CD4-positive, alpha-beta T cell treated with Interleukin-21 for 1 hour (primary cell): ENCODE measurements around the gene CFB.

ENCODE experiments used
- DNase-seq: peaks from one replicate; pipeline ENCODE4 v3.0.0-alpha.2; 2020

The CFB gene

GRCh38 chr6:31949926-31950548, 4.1 kb downstream of the CFB start:
- DNase-seq, result no peak

DNA sequence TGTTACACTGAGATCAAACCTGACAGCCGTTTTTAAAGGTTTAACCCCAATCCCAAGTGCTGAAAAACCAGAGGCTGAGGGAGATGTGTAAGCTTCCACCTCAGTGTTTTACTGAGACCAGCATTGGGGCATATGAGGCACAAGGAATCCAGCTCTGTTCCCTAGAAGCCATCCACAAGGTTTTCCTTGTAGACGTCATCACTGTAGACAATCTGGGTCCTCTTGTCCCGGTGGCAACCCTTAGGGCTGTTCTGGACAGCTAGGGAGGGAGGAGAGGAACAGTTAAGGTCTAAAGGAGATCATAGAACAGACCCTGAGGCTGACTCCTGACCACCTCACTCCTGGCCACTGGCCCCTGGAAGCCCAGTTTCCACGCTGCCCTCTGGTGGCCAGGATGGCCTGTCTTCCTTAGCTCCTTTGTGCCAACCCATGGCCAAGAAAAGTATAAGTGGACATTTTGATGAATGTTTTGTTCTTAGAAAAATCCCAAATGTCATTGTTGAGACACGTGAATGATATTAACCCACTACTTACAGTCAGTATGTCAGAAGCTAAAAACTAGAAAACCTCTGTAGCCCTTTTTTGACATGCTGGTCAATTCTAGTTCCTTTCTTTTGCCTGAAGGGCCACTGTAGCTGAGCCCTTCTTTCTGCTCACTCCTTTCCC, 6.4 kb downstream of the CFB start:
- peak; percentile 35 for DNase-seq

- no peak for DNase-seq
Measured at GRCh38 chr6:31952890-31953289, 7.0 kb downstream of the CFB start.

DNA sequence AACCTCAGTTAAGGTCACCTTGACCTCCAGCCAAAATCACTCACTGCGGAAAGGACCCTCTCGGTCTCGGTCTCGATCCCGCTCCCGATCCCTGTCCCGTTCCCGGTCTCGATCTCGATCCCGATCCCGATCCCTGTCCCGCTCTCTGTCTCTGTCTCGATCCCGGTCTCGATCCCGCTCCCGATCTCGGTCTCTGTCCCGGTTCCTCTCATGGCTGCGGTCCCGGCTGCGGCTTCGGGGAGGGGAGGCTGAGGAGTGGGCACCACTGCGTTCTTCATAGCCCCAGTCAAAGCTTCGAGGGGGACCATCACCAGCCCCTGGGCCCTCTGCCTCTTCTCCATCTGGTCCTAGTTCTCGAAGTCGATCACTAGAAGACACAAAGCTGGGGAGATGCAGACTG, 8.6 kb downstream of the CFB start:
- no peak for DNase-seq

DNA sequence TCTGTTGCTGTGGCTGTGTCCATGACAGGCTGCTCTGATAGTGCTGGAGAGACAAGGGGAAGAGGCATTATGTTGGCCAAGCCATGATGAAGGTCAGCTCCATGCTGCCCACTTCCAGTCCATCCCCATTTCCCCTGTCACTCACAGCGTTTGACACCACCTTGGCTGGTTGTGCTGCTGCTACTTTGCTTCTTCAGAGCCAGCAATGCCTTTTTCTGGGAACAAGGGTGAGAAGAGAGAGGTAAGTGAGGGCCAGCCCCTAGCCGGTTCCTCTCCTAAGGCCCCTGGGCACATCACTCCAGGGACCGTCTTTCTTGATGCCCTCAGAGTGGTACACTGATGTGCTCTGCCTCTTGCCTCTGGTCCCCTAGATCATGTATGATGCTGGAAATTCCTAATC, 10.9 kb downstream of the CFB start:
- no peak for DNase-seq

- DNase-seq, result no peak
Measured at GRCh38 chr6:31958412-31958740, 12.5 kb downstream of the CFB start.

DNA sequence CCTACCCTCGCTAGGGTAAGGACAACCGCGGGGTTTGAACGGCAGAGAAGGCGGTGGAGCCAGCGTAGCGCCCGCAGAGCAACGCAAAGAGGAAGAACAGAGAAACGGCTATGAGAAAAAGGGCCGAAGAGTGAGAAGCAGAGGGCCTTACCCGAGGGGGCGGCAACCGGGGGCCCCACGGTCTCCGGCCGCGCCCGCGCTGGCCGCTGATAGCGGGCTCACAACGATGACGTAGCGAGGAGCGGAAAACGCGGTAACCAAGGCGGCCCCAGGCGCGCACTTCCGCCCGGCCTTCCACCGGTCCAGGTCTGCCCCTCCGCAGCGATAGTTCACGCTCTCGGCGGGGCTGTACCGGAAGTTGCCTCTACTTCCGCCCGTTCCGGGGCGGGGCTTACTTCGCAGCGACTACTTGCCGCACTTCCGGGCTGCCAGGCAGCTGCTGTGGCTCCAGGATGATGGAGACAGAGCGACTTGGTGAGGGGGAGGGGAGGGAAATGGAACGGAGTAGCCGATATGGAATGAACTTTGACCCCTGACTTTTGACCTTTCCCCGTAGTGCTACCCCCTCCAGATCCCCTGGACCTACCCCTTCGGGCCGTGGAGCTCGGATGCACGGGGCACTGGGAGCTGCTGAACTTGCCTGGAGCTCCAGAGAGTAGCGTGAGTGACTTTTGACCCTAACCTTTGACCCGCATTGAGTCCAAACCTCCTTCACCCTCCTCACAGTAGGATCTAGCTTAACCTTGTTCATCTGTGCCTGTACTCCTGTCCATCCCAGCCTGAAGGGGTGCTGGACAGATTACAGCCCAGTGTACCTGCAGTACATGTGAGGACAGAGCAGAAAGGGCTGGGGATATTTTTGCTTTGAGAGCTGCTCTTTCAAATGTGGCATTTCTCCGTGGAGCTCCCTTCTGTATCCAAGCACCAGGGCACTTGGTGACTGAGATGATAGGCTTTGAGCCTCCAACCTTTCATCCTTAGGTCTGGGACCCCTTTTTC, 13.1 kb downstream of the CFB start, which contains the start of the genes NELFE and SKIC2:
TSS of gene NELFE (minus strand) at position 231 of the 999 bp plus-strand sequence. CDS start 525 bp downstream, outside the sequence.
TSS of gene SKIC2 (plus strand) at position 435 of the 999 bp plus-strand sequence. CDS start at position 453, 18 bp downstream.
- peak; percentile 99 for DNase-seq

- no peak for DNase-seq
Measured at GRCh38 chr6:31961616-31962015, 15.7 kb downstream of the CFB start.

- no peak for DNase-seq
Measured at GRCh38 chr6:31963921-31964320, 18.0 kb downstream of the CFB start.

GRCh38 chr6:31965700-31966099, 19.8 kb downstream of the CFB start:
- no peak for DNase-seq

DNA sequence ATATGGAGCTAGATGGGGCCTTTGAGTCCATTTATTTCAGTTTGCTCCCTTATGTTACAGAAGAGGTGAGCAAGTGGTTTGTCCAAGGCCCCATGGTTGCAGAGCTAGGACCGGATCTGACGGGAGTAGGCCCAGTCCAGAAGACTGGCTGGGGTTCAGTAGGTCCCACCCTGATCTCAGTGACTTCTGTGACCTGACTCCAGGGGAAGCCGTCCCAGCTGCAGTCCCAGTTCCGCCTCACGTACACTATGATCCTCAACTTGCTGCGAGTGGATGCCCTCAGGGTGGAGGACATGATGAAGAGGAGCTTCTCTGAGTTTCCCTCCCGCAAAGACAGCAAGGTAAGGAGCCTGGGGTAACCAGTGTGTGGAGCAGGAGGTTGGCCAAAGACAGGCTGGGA, 20.6 kb downstream of the CFB start:
- no peak for DNase-seq

GRCh38 chr6:31966997-31967925, 21.4 kb downstream of the CFB start:
- DNase-seq, result no peak

- DNase-seq, result no peak
Measured at GRCh38 chr6:31967926-31968320, 22.0 kb downstream of the CFB start.

- no peak for DNase-seq
Measured at GRCh38 chr6:31968326-31968725, 22.4 kb downstream of the CFB start.

DNA sequence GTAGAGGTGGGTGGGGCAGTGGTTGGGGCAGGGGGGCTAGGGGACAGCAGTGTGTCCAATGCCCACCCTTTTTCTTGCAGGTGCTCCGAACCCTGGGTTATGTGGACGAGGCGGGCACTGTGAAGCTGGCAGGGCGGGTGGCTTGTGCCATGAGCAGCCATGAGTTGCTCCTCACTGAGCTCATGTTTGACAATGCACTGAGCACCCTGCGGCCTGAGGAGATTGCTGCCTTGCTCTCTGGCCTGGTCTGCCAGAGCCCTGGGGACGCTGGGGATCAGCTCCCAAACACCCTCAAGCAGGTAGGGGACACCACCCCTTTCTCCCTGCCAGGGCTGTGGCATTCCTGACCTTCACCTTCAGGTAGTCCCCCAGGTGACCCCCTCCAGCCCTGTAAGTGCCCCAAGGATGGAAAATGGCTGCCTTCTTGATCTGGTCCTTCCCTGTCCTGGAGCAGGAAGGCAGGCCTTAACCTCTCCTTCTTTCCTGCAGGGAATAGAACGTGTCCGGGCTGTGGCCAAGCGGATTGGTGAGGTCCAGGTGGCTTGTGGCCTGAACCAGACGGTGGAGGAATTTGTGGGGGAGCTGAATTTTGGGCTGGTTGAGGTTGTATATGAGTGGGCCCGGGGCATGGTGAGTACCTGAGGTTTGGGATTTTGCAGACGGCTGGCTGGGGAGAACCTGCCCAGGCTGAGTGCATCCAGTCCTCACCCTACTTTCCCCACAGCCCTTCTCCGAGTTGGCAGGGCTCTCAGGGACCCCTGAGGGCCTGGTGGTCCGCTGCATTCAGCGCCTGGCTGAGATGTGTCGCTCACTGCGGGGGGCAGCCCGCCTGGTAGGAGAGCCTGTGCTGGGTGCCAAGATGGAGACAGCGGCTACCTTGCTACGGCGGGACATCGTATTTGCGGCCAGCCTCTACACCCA, 23.2 kb downstream of the CFB start:
- no peak for DNase-seq

GRCh38 chr6:31969712-31970603, 24.1 kb downstream of the CFB start:
- no peak for DNase-seq

DNA sequence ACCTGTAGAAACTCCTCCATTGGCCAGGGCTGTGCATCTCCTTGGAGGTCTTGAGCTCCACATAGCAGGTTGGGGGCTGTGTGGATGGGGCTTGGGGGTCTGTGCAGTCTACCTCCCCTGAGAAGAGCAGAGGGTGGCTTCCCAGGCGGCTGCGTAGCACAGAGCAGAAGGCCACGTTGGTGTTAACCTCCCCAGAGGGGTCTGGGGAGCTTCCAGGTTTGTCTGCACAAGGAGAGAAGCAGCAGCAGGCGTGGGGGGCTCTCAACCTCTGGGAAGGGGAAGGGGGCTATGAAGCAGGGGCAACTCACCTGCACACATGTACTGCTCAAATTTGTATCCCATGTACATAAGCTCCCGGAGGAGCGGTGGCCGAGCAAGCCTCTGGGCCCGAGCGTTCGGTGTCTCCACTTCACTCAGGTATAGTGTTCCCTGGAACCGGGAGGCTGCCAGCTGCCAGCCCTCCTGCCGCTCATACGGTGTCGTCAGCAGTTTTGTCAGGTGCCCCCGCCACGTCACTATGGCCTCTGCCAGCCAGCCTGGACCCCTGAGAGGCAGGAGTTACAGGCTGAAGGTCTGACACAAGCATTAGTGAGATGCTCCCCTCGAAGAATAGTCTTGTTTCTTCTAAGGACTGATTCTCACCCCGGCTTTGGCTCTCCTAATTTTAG, 24.8 kb downstream of the CFB start:
- no peak for DNase-seq

DNA sequence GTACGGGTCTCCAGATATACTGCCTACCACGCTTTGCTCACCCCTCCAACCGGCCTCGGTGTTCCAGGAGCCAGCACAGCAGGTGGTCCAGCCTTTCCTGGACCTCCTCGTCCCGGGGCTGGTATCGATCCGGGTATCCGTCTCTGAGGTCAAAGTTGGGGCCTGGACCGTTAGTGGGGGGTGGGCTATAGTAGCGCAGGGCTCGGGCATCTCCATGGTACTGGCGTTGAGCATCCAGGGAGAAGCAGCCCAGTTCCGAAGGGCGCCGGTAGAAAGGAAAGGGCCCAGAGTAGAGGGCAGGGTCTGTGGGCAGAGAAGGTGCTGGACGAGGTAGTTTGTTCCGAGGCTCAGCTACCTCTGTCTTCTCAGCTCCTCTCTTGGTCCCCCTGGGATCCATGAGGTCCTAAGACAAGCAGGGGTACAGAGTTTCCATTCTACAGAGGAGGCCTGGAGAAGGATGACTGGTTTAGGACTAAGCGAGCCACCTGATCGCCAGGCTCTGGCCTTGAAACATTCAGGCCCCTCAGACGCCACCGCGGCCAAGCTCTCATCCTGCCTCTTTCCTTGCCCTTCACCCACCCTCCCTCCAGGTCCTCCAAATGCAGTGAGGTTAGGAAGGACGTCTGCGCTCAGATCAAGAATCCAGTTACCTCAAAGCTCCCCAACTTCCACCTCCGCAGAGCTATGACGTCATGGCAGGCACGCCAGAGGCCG, 25.5 kb downstream of the CFB start:
- DNase-seq, result no peak
